ENCODE measurements around the gene TNFAIP1.

Gene TNFAIP1

DNA sequence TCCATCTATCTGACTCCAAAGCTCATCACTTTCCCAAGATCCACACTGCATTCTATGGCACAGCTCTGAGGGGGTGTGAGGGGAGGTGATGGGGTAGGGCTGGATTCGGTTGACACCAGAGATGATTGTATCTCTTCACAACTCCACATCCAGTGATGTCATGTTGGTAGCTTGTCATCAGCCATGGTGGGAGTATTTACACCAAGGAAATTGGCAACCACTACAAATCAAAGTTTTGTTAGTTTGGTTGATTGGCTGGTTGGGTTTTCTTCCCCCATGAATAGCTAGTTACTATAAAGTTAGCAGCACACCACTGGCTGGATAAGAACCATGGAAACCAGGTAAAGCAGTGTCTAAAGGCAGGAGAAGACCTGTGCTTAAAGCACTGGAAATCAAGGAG is 55.4 kb downstream of the TNFAIP1 start:
- no peak for ATAC-seq (ENCODE audit: insufficient read depth, low read depth)
- Histone ChIP-seq H3K9me3 (ENCODE audit: insufficient read depth, low read length, severe bottlenecking) (no peaks in the 10 kb centered on the region), H4K20me1 (ENCODE audit: insufficient read depth, low read length) (no peaks in the 10 kb centered on the region), H3K27ac (ENCODE audit: low read length) (no peak overlapping the region), H3K27me3 (ENCODE audit: insufficient read depth, low read length, poor library complexity) (no peaks in the 10 kb centered on the region), H3K79me2 (ENCODE audit: insufficient read depth, low read length) (no peaks in the 10 kb centered on the region), H3K4me1 (ENCODE audit: insufficient read depth, low read length) (no peaks in the 10 kb centered on the region), H3K9ac (ENCODE audit: low read depth, low read length) (no peak overlapping the region), H3K36me3 (ENCODE audit: insufficient read depth, low read length) (no peaks in the 10 kb centered on the region), H2AFZ (ENCODE audit: low read depth, low read length) (no peak overlapping the region), H3K4me3 (ENCODE audit: low read depth in 1 of 2, low read length in 2 of 2) (no peak overlapping the region), H3K4me2 (ENCODE audit: insufficient read depth, low read length) (no peak overlapping the region)
- no peak for DNase-seq
- TF ChIP-seq, protein P1, sequence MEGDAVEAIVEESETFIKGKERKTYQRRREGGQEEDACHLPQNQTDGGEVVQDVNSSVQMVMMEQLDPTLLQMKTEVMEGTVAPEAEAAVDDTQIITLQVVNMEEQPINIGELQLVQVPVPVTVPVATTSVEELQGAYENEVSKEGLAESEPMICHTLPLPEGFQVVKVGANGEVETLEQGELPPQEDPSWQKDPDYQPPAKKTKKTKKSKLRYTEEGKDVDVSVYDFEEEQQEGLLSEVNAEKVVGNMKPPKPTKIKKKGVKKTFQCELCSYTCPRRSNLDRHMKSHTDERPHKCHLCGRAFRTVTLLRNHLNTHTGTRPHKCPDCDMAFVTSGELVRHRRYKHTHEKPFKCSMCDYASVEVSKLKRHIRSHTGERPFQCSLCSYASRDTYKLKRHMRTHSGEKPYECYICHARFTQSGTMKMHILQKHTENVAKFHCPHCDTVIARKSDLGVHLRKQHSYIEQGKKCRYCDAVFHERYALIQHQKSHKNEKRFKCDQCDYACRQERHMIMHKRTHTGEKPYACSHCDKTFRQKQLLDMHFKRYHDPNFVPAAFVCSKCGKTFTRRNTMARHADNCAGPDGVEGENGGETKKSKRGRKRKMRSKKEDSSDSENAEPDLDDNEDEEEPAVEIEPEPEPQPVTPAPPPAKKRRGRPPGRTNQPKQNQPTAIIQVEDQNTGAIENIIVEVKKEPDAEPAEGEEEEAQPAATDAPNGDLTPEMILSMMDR (IDR thresholded peaks at IDR 0.05; ENCODE audit: borderline replicate concordance, extremely low read depth, low read length, poor library complexity, severe bottlenecking): no peak
- TF ChIP-seq EZH2 (IDR thresholded peaks at IDR 0.05; ENCODE audit: borderline replicate concordance, low read depth, low read length, severe bottlenecking): no peak

DNA sequence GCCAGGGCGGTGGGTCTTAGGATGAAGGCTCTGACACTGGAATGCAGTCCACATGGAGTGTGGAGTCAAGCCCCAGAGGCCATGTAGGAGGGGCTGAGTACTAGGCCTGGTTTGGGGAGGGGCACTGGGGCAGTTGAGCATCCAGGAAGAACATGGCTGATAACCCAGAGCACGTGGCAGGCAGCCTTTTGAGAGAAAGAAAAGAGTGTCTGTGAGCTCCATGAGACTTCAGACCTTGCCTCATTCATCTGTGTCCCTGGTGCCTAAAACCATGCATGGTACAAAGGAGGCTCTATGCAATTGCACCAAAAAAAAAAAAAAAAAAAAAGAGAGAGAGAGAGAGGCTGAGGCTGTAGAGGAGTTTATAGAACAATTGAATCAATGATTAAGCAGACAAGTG is 55.8 kb downstream of the TNFAIP1 start:
- DNase-seq (no peak), ATAC-seq (ENCODE audit: insufficient read depth, low read depth) (no peak)
- H3K4me1 ChIP-seq (ENCODE audit: insufficient read depth, low read length): no peaks in the 10 kb centered on the region
- no peaks in the 10 kb centered on the region for H3K9me3 ChIP-seq (ENCODE audit: insufficient read depth, low read length, severe bottlenecking)
- no peak overlapping the region for H3K9ac ChIP-seq (ENCODE audit: low read depth, low read length)
- no peaks in the 10 kb centered on the region for H3K27me3 ChIP-seq (ENCODE audit: insufficient read depth, low read length, poor library complexity)
- no peak overlapping the region for H3K4me3 ChIP-seq (ENCODE audit: low read depth in 1 of 2, low read length in 2 of 2)
- no peaks in the 10 kb centered on the region for H3K36me3 ChIP-seq (ENCODE audit: insufficient read depth, low read length)
- no peak overlapping the region for H2AFZ ChIP-seq (ENCODE audit: low read depth, low read length)
- H3K79me2 ChIP-seq (ENCODE audit: insufficient read depth, low read length): no peaks in the 10 kb centered on the region
- no peaks in the 10 kb centered on the region for H4K20me1 ChIP-seq (ENCODE audit: insufficient read depth, low read length)
- no peak for TF ChIP-seq EZH2 (IDR thresholded peaks at IDR 0.05; ENCODE audit: borderline replicate concordance, low read depth, low read length, severe bottlenecking)
- TF ChIP-seq, protein P1 (IDR thresholded peaks at IDR 0.05; ENCODE audit: borderline replicate concordance, extremely low read depth, low read length, poor library complexity, severe bottlenecking): no peak
- H3K27ac ChIP-seq (ENCODE audit: low read length): no peak overlapping the region
- no peak overlapping the region for H3K4me2 ChIP-seq (ENCODE audit: insufficient read depth, low read length)

DNA sequence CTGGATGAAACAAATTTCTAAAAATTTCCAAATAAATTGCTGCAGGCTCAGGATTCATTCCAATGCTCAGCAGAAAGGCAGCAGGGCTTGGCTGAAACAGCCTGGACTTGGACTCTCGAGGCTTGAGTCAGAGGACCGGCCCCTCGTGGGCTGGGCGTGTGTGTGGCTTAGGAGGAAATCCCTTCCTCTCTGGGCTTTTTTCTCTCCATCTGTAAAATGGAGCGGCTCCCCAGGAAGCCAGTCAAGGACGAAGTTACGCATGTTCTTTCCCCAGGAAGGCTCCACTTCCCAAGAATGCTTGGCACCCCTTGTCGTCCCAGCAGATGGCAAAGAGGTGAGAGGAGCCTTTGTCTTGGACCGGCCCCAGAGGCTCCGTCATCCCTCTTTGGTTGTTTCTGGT is 56.9 kb downstream of the TNFAIP1 start:
- H3K9ac ChIP-seq (ENCODE audit: low read depth, low read length): no peak overlapping the region
- H3K27me3 ChIP-seq (ENCODE audit: insufficient read depth, low read length, poor library complexity): no peaks in the 10 kb centered on the region
- H3K4me2 ChIP-seq (ENCODE audit: insufficient read depth, low read length): no peak overlapping the region
- no peak overlapping the region for H3K27ac ChIP-seq (ENCODE audit: low read length)
- TF ChIP-seq EZH2 (IDR thresholded peaks at IDR 0.05; ENCODE audit: borderline replicate concordance, low read depth, low read length, severe bottlenecking): no peak
- TF ChIP-seq, protein P1 (IDR thresholded peaks at IDR 0.05; ENCODE audit: borderline replicate concordance, extremely low read depth, low read length, poor library complexity, severe bottlenecking): no peak
- no peaks in the 10 kb centered on the region for H3K4me1 ChIP-seq (ENCODE audit: insufficient read depth, low read length)
- no peaks in the 10 kb centered on the region for H3K9me3 ChIP-seq (ENCODE audit: insufficient read depth, low read length, severe bottlenecking)
- H2AFZ ChIP-seq (ENCODE audit: low read depth, low read length): no peak overlapping the region
- H3K79me2 ChIP-seq (ENCODE audit: insufficient read depth, low read length): no peaks in the 10 kb centered on the region
- DNase-seq: no peak
- no peak for ATAC-seq (ENCODE audit: insufficient read depth, low read depth)
- H3K4me3 ChIP-seq (ENCODE audit: low read depth in 1 of 2, low read length in 2 of 2): no peak overlapping the region
- H4K20me1 ChIP-seq (ENCODE audit: insufficient read depth, low read length): no peaks in the 10 kb centered on the region
- H3K36me3 ChIP-seq (ENCODE audit: insufficient read depth, low read length): no peaks in the 10 kb centered on the region
